ENCODE measurements around the gene NPR3.

The NPR3 gene

GRCh38 chr5:32692036-32692746 lies 18.9 kb upstream of the NPR3 start:
- ATAC-seq (no peak), DNase-seq (no peak)
- Mint-ChIP-seq H3K4me1 (no peaks in the 10 kb centered on the region), H3K27ac (no peak overlapping the region), H3K27me3 (peaks cover 2% of the 10 kb centered on the region), H3K4me3 (no peak overlapping the region), H3K9me3 (peaks cover 11% of the 10 kb centered on the region), H3K36me3 (ENCODE audit: low read depth) (no peaks in the 10 kb centered on the region)

DNA sequence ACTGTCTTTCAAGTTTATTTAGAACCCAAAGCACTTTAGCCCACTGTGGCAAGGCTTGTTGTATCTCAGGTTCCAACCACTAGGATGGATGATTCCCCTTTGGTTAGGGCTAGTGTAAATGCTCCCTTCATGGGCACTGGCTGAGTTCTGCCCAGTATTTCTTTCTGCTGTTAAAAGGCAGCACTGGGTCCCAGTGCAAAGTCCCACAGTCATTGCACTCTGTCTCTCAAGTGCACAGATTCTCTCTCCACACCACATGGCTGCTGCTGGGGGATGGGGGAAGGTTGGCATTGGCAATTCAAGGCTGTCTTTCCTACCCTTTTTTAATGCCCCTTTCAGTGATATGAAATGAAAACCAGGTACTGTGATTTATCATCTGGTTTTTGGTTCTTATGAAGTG lies 7.2 kb upstream of the NPR3 start:
- peaks cover 11% of the 10 kb centered on the region for H3K9me3 Mint-ChIP-seq
- DNase-seq (no peak), ATAC-seq (no peak)
- H3K4me1 Mint-ChIP-seq = no peaks in the 10 kb centered on the region
- no peak overlapping the region for H3K4me3 Mint-ChIP-seq
- peaks cover 31% of the 10 kb centered on the region for H3K27me3 Mint-ChIP-seq
- H3K27ac Mint-ChIP-seq = no peak overlapping the region
- H3K36me3 Mint-ChIP-seq (ENCODE audit: low read depth) = no peaks in the 10 kb centered on the region

GRCh38 chr5:32707418-32707997 lies 3.6 kb upstream of the NPR3 start:
- no peak for DNase-seq
- no peak overlapping the region for H3K27ac Mint-ChIP-seq
- ATAC-seq = no peak
- H3K27me3 Mint-ChIP-seq = peaks cover 53% of the 10 kb centered on the region
- H3K36me3 Mint-ChIP-seq (ENCODE audit: low read depth) = no peaks in the 10 kb centered on the region
- no peak overlapping the region for H3K4me3 Mint-ChIP-seq
- H3K9me3 Mint-ChIP-seq = no peaks in the 10 kb centered on the region
- peaks cover 23% of the 10 kb centered on the region for H3K4me1 Mint-ChIP-seq

DNA sequence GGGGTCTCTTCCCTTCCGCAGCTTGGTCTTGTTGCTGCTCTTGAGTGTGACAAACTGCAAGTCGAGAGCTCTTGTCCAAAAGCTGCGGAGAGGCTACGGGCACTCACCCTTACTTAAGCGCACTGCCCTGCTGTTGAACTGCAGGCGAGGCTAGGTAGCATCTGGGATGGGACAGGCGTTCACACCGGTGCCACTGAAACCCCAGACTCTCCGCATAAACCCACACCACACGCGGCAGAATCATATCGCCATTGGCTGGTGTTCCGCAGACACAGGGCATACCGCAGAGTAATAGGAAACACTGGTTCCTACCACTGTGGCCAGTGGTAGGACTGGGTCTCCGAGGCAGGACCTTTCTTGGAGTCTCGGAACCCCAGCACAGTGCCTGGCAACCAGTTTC lies 2.2 kb upstream of the NPR3 start:
- H3K27me3 Mint-ChIP-seq = peaks cover 62% of the 10 kb centered on the region
- peaks cover 30% of the 10 kb centered on the region for H3K4me1 Mint-ChIP-seq
- peak overlapping the region; percentile 70 for H3K4me3 Mint-ChIP-seq
- no peaks in the 10 kb centered on the region for H3K9me3 Mint-ChIP-seq
- ATAC-seq = no peak
- DNase-seq = no peak
- H3K27ac Mint-ChIP-seq = no peak overlapping the region
- no peaks in the 10 kb centered on the region for H3K36me3 Mint-ChIP-seq (ENCODE audit: low read depth)

DNA sequence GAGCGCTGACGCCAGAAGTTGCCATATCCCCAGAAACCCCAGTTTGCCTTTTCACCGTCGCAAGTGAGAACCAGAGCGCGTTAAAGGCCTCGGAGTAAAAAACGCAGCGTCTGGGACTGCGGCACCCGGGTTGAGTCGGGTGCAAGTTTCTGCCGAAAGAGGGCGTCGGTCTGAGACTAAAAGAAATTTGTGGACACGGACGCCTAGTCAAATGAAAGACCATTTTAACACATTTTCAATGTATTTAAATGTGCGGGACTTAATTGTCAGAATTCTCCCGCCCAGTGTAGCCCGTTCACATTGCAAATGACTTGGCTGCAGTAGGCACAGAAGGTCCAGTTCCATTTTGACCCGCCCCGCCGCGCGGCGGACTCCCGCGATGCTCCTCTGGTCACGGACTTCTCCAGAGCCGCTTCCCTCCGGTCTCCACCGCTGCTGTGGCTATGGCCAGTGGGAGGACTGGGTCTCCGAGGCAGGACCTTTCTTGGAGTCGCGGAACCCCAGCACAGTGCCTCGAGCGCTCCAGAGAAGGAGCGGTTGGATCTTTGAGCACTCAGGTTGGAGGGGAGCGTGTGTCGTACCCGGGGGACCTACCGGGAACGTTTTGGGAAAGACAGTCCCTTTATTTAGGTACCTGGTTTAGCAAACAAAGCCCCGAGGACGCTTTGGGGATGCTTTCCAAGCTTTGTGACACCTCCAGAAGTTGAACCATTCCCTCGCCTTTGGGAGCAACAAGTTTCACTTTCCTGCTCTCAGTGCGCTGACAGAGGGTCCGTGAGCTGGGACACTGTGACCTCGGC lies 1.2 kb upstream of the NPR3 start:
- ATAC-seq (peak; percentile 34), DNase-seq (peak; percentile 61)
- H3K36me3 Mint-ChIP-seq (ENCODE audit: low read depth) = no peaks in the 10 kb centered on the region
- peaks cover 30% of the 10 kb centered on the region for H3K4me1 Mint-ChIP-seq
- peak overlapping the region; percentile 70 for H3K4me3 Mint-ChIP-seq
- H3K27me3 Mint-ChIP-seq = peaks cover 65% of the 10 kb centered on the region
- H3K27ac Mint-ChIP-seq = no peak overlapping the region
- no peaks in the 10 kb centered on the region for H3K9me3 Mint-ChIP-seq

DNA sequence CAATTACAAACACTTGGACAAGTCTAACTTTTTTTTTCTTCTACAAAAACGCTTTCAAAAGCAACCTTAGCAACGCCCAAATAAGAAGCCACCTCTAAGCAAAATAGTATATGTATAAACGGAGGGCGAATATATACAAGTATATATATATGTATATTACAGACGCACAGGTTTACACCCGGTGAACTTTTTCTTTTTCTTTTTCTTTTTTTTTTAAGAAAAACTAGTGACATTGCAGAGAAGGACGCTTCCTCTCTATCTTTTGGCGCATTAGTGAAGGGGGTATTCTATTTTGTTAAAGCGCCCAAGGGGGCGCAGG lies 200 bp downstream of the NPR3 start:
- ATAC-seq (no peak), DNase-seq (no peak)
- no peaks in the 10 kb centered on the region for H3K36me3 Mint-ChIP-seq (ENCODE audit: low read depth)
- no peaks in the 10 kb centered on the region for H3K9me3 Mint-ChIP-seq
- no peak overlapping the region for H3K27ac Mint-ChIP-seq
- peak overlapping the region; percentile 27 for H3K4me3 Mint-ChIP-seq
- peaks cover 63% of the 10 kb centered on the region for H3K27me3 Mint-ChIP-seq
- H3K4me1 Mint-ChIP-seq = peaks cover 30% of the 10 kb centered on the region

DNA sequence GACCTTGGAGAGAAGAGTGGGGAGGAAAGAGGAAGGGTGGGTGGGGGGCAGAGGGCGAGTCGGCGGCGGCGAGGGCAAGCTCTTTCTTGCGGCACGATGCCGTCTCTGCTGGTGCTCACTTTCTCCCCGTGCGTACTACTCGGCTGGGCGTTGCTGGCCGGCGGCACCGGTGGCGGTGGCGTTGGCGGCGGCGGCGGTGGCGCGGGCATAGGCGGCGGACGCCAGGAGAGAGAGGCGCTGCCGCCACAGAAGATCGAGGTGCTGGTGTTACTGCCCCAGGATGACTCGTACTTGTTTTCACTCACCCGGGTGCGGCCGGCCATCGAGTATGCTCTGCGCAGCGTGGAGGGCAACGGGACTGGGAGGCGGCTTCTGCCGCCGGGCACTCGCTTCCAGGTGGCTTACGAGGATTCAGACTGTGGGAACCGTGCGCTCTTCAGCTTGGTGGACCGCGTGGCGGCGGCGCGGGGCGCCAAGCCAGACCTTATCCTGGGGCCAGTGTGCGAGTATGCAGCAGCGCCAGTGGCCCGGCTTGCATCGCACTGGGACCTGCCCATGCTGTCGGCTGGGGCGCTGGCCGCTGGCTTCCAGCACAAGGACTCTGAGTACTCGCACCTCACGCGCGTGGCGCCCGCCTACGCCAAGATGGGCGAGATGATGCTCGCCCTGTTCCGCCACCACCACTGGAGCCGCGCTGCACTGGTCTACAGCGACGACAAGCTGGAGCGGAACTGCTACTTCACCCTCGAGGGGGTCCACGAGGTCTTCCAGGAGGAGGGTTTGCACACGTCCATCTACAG lies 760 bp downstream of the NPR3 start:
- no peaks in the 10 kb centered on the region for H3K36me3 Mint-ChIP-seq (ENCODE audit: low read depth)
- DNase-seq (peak; percentile 4), ATAC-seq (no peak)
- peaks cover 30% of the 10 kb centered on the region for H3K4me1 Mint-ChIP-seq
- peaks cover under 1% of the 10 kb centered on the region for H3K9me3 Mint-ChIP-seq
- H3K27ac Mint-ChIP-seq = no peak overlapping the region
- H3K4me3 Mint-ChIP-seq = peak overlapping the region; percentile 29
- H3K27me3 Mint-ChIP-seq = peaks cover 64% of the 10 kb centered on the region

DNA sequence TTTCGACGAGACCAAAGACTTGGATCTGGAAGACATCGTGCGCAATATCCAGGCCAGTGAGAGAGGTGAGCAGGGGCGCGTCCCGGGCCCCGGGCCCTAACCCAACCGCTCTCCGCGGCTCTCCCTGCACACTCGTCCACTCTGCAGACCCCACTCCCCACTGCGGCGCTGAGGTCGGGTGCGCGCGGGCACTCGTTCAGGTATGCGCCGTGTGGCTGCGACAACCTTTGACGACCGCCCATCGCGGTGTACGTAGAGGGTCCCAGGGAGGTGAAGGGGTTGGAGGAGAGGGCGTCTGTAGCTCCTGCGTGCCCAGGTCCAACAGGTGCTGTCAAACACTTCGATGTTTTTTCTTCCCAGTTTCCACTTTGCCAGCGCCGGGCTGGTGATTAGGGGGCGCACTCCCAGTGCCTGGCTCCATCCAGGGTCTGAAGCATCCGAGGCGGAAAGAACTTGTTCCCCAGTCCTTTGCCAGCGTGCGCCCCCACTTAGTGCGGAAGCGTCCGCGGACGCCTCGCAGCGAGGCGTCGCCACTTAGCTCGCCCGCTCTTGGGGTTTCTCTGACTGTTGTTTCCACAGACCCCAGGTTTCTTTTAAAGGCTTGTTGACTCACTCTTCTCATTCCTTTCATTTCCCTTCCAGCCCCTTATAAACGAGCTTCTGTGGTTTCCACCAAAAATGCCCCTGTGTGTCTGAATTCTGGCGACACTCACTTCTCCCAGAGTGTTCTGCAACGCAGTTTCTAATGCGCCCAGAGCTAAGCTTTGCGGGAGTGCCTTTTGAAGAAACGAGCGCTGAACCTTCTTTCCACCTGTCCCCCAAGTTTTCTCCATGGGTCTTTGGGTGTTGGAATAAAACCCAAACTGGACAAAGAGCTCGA lies 1.6 kb downstream of the NPR3 start:
- peak overlapping the region; percentile 21 for H3K4me3 Mint-ChIP-seq
- DNase-seq = peak; percentile 3
- H3K27me3 Mint-ChIP-seq = peaks cover 63% of the 10 kb centered on the region
- H3K36me3 Mint-ChIP-seq (ENCODE audit: low read depth) = no peaks in the 10 kb centered on the region
- peak overlapping the region; percentile 71 for H3K27ac Mint-ChIP-seq
- H3K4me1 Mint-ChIP-seq = peaks cover 30% of the 10 kb centered on the region
- peaks cover 6% of the 10 kb centered on the region for H3K9me3 Mint-ChIP-seq
- no peak for ATAC-seq

DNA sequence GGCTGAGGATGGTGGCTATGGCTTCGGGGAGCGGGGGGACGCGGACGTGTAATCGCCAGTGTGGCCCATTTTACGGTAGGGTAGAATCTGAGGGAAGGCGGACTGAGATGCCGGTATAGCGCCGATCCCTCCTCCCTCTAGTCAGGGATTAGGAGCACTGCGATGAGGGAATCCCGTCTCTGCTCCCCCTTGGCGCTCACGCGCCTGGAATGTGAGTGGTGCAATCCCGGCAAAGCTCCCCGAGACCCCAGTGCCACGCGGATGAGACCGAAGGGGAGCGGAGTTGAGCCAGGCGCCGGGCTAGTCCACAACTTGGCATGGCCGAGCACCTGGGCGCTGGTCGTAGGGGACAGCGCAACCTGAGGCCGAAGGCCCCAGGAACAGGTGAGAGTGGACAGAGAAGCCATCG lies 2.2 kb downstream of the NPR3 start:
- no peaks in the 10 kb centered on the region for H3K36me3 Mint-ChIP-seq (ENCODE audit: low read depth)
- H3K27ac Mint-ChIP-seq = no peak overlapping the region
- DNase-seq (no peak), ATAC-seq (no peak)
- H3K4me3 Mint-ChIP-seq = peak overlapping the region; percentile 21
- peaks cover 64% of the 10 kb centered on the region for H3K27me3 Mint-ChIP-seq
- H3K9me3 Mint-ChIP-seq = peaks cover 6% of the 10 kb centered on the region
- H3K4me1 Mint-ChIP-seq = peaks cover 30% of the 10 kb centered on the region

DNA sequence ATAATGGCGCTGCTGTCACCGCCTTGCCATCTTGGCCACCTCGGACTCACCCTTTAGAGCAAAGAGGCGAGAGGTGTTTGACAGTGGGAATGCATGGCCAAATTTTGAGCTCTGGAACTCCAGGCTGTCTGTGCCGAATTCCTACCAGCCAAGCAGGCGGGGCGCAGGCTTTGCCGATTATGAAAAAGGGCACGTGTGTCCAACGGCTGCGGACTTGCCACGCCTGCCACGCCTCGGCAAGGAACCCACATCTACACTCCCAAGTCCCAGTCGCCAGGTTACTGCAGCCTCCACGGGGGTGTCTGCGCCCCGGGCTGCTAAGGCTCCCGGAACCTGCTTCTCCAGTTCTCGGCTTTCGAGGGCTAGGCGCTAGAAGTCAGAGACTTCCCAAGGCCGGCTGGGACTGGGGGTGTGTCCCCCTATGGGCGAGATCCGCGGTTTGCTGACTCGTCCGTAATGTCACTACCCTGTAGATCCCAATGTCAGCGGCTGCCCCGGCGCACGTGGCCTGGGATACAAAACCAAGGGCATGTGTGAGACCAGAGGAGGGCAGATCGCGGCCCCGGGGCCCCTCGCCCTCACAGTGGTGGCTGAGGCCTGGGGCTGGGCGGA lies 2.8 kb downstream of the NPR3 start:
- Mint-ChIP-seq H3K36me3 (ENCODE audit: low read depth) (no peaks in the 10 kb centered on the region), H3K27me3 (peaks cover 58% of the 10 kb centered on the region), H3K9me3 (peaks cover 6% of the 10 kb centered on the region), H3K4me1 (peaks cover 30% of the 10 kb centered on the region), H3K27ac (no peak overlapping the region), H3K4me3 (no peak overlapping the region)
- ATAC-seq (no peak), DNase-seq (no peak)

DNA sequence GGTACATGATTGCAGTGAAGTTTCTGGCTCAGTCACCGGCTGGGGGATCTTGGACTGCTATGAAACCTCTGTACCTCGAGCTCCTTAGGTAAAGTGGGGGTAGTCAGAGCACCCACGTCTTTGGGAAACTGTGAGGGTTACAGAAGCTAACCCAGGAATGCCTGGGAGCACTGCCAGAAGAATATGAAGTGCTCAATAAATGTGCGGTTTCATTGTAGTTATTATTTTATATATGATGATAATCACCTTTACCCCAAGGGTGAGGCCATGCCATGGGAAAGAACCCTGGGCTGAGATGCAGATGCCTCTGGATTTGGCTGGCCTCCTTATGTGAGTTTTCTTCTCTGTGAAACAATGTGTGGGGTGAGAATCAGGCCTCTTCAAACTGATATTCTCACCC lies 3.7 kb downstream of the NPR3 start:
- H3K27ac Mint-ChIP-seq = no peak overlapping the region
- H3K4me1 Mint-ChIP-seq = peaks cover 23% of the 10 kb centered on the region
- peaks cover 15% of the 10 kb centered on the region for H3K9me3 Mint-ChIP-seq
- ATAC-seq (no peak), DNase-seq (no peak)
- H3K27me3 Mint-ChIP-seq = peaks cover 49% of the 10 kb centered on the region
- no peaks in the 10 kb centered on the region for H3K36me3 Mint-ChIP-seq (ENCODE audit: low read depth)
- H3K4me3 Mint-ChIP-seq = no peak overlapping the region

GRCh38 chr5:32720300-32720699 lies 9.2 kb downstream of the NPR3 start:
- Mint-ChIP-seq H3K27ac (no peak overlapping the region), H3K4me3 (no peak overlapping the region), H3K36me3 (ENCODE audit: low read depth) (no peaks in the 10 kb centered on the region), H3K27me3 (peaks cover 19% of the 10 kb centered on the region), H3K4me1 (peaks cover under 1% of the 10 kb centered on the region), H3K9me3 (peaks cover 15% of the 10 kb centered on the region)
- no peak for ATAC-seq
- DNase-seq = no peak

DNA sequence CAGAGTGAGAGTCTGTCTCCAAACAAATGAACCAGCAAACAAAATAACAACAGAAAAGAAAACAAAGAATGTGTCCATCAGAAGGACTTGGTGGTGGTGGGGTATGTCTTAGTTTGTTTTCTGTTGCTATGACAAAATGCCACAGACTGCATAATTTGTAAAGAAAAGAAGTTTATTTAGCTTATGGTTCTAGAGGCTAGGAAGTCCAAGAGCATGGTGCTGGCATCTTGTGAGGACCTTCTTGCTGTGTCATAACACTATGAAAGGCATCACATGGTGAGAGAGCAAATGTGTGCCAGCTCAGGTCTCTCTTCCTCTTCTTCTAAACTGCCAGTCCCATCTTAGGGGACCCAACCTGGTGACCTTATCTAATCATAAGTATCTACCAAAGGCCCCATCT lies 10.5 kb downstream of the NPR3 start:
- peaks cover 7% of the 10 kb centered on the region for H3K4me1 Mint-ChIP-seq
- H3K27ac Mint-ChIP-seq = no peak overlapping the region
- H3K9me3 Mint-ChIP-seq = peaks cover 15% of the 10 kb centered on the region
- H3K4me3 Mint-ChIP-seq = no peak overlapping the region
- ATAC-seq = no peak
- peaks cover 11% of the 10 kb centered on the region for H3K27me3 Mint-ChIP-seq
- no peak for DNase-seq
- no peaks in the 10 kb centered on the region for H3K36me3 Mint-ChIP-seq (ENCODE audit: low read depth)
